DMS79 treated with DMSO at 0.1 percent for 48 hours (cell line): Measurements from ENCODE around the gene LRRC73.
"Not testable (repeated sequence)": the region's sequence is repeated elsewhere in the genome, so short reads cannot be mapped to it uniquely, and the experiment has no call there.

Experiments used
- DNase-seq: peaks from one replicate; lab custom pipeline; 2025; lab: John Stamatoyannopoulos, UW

Gene LRRC73

GRCh38 chr6:43509984-43510826 lies at the start of gene LRRC73:
Gene LRRC73, minus strand, starts transcription at chr6:43510346. Its CDS starts 561 bp downstream, at chr6:43509785.
- peak; percentile 55 for DNase-seq

- no peak for DNase-seq
These were observed 49.2 kb upstream of the LRRC73 start for GRCh38 chr6:43559328-43559727.

GRCh38 chr6:43557620-43558019 lies 47.5 kb upstream of the LRRC73 start:
- not testable (repeated sequence) for DNase-seq

- DNase-seq = no peak
These were observed 37.1 kb upstream of the LRRC73 start for GRCh38 chr6:43547222-43547621.

GRCh38 chr6:43544461-43544860 lies 34.3 kb upstream of the LRRC73 start:
- no peak for DNase-seq

- no peak for DNase-seq
These were observed 31.8 kb upstream of the LRRC73 start for GRCh38 chr6:43541774-43542471.

GRCh38 chr6:43540507-43540906 lies 30.4 kb upstream of the LRRC73 start:
- no peak for DNase-seq

- not testable (repeated sequence) for DNase-seq
These were observed 29.3 kb upstream of the LRRC73 start for GRCh38 chr6:43539409-43539808.

GRCh38 chr6:43538986-43539385 lies 28.8 kb upstream of the LRRC73 start:
- DNase-seq = not testable (repeated sequence)

GRCh38 chr6:43532201-43532600 lies 22.1 kb upstream of the LRRC73 start:
- no peak for DNase-seq

GRCh38 chr6:43524483-43524961 lies 14.4 kb upstream of the LRRC73 start:
- no peak for DNase-seq

GRCh38 chr6:43523284-43523683 lies 13.1 kb upstream of the LRRC73 start:
- no peak for DNase-seq

GRCh38 chr6:43522547-43523261 lies 12.6 kb upstream of the LRRC73 start:
- DNase-seq = no peak

- peak; percentile 14 for DNase-seq
These were observed 11.7 kb upstream of the LRRC73 start for GRCh38 chr6:43521836-43522235.

GRCh38 chr6:43520097-43520496 lies 10.0 kb upstream of the LRRC73 start:
- DNase-seq = no peak

GRCh38 chr6:43517505-43518357 lies 7.6 kb upstream of the LRRC73 start:
- DNase-seq = no peak

GRCh38 chr6:43516697-43517504 lies 6.8 kb upstream of the LRRC73 start, which contains the start of the genes POLR1C and YIPF3:
Gene POLR1C, plus strand, starts transcription at chr6:43517089. Its CDS starts 21 bp downstream, at chr6:43517110.
Gene YIPF3, minus strand, starts transcription at chr6:43516926. Its CDS starts 119 bp downstream, at chr6:43516807.
- peak; percentile 98 for DNase-seq

- no peak for DNase-seq
These were observed 6.2 kb upstream of the LRRC73 start for GRCh38 chr6:43516367-43516696.

GRCh38 chr6:43515808-43516207 lies 5.7 kb upstream of the LRRC73 start:
- DNase-seq = no peak

- DNase-seq = no peak
These were observed 1.8 kb upstream of the LRRC73 start for GRCh38 chr6:43511824-43512415.
